ENCODE results near the gene RARRES1.

Gene RARRES1

DNA sequence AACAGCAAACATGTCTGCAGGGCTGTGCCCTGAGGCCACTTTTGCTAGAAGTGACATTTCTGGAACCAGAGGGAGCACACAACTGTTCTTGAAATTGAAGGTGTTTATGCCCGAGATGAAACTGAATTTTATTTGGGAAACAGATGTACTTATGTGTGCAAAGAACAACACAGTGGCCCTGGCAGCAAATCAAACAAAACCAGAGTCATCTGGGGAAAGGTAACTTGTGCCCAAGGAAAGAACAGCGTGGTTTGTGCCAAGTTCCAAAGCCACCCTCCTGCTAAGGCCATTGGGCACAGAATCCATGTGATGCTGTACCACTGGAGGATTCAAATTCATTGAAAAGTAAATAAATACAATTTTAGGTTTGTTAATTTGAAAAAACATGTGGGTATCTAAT is 31.2 kb upstream of the RARRES1 start:
- no peak for DNase-seq

DNA sequence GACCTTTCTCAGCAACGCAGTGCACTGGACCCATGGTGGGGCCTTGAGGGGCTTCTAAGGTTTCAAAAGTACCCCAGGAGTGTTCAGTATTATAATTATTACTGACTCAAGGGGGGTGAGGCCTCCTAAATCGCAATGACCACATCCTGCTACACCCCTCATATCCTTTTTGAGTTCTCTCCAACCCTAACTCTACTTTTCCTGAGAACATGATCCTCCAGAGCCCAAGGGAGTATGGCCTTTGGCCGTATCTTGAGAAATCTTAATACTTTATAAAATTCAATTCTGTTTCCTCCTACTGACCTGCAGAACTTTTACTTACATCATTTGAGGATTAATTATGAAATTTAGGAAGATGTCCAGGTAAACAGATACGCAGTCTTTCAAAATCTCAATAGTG is 30.4 kb upstream of the RARRES1 start:
- no peak for DNase-seq

DNA sequence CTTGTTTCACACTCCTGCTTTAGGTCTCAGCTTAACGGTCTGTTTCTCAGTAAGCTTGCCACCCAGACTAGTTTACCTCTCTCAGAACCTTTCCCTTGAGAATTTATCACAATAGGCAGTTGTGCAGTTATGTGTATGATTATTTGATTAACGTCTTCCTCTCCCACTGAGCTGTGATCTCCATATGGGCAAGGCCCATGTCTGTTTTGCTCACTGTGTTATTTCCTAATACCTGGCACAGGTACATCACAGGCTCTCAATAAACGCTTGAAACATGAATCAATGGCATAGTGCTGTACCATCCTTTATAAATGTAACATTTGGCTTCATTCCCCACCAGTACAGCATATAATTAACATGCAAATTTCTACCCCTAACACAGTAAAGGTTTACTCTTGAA is 29.1 kb upstream of the RARRES1 start:
- no peak for DNase-seq

DNA sequence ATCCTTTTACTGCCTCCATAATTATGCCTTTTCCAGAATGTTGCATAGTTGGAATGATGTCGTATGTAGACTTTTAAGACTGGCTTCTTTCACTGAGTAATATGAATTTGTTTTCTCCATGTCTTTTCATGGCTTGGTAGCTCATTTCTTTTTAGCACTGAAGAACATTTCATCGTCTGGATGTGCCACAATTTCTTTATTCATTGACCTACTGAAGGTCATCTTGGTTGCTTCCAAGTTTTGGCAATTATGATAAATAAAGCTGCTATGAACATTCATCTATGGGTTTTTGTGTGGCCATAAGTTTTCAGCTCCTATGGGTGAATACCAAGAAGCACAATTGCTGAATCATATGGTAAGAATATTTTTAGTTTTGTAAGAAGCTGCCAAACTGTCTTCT is 23.2 kb upstream of the RARRES1 start:
- no peak for DNase-seq

DNA sequence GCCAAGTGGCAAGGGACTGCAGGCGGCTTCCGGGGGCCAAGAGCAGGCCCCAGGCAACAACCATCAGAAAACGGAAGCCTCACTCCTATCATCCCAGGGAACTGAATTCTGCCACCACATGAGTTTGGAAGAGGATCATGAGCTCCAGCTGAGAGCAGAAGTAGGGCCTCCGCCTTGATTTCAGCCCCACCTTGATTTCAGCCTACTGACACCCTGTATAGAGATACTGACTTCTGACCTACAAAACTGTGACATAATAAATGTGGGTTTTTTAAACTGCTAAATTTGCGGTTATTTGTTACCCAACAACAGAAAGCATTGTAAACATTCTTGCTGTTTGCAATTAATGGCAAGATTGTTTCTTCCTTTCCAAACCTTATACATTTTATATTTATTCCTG is 21.6 kb upstream of the RARRES1 start:
- no peak for DNase-seq

DNA sequence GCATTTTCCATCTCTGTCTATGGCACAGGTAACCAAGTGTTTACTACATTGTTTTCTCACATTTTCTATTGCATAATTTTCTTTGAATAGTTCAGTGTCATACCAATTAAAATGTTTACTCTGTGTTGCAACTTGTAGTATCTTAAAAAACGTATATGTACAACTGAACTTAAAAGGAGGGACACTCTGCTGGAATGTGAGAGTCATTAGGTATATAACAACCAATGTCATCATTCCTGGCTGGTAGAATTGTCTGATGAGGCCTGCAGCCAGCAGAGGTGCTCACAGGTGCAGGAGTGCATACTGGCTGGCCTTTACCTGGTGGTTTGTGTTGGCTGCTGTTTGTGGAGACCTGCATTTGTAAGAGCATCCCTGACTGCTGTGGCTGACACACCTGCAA is 19.1 kb upstream of the RARRES1 start:
- DNase-seq: no peak

DNA sequence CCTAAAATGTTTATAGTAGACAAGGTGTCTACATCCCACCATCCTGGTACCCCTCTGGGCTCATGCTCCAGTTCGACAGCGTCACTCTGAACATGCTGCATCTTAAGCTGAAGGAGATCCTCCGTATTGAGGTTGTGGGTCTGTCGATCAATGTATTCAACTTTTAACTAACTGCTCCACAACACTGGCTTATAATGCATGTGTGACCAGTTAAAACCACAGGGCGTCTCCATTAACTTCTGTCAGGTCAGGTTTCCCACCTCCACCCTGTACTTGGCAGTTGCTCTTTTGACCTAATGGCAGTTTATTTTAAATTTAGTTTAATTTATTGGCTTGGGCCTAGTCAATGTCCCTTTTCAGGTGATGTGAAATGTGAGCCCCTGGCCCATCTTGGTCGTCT is 17.8 kb upstream of the RARRES1 start:
- DNase-seq: no peak

DNA sequence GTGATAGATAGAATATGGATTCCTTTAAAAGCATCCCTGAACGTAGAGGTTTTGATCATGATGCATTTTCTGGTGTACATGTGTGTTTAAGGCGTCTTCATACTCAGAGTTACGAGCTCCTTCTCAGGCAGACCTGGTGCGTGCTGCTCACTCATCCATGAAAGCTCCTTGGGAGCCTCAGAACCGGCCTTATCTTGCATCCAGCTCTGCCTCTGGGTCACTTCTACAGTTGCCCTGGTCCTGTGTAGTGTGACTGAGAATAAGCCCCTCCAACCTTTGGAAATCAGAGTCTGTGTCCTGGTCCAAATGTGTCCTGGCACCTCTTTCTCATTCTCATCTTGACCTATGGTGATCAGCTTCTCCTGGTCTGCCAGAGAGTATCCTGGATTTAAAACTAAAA is 17.3 kb upstream of the RARRES1 start:
- no peak for DNase-seq

DNA sequence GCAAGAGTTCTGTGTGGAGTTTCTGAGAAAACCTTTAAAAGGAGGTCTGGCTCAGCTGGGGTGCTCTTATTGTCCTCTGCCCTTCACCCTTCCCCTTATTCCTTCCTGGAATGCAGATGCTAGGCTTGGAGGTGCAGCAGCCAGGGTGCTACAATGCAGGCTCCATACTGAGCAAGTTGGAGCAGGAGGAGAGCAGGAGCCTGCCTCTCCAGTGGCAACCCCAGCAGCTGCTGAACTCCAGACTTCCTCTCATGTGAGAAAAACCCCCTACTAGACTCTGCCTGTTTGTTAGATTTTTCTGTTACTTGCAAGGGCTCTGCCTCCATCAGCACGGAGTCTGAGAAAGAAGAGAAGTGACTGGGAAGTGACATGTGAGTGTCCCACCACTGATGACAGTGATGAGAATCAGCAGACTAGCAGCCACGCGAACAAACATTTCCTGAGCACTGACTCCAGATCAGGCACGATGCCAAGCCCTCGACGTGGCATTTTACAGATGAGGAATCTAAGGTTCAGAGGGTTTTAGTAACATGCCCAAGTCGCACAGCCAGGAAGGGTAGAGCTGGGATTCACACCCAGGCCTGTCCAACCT is 16.1 kb upstream of the RARRES1 start:
- peak; percentile 52 for DNase-seq

DNA sequence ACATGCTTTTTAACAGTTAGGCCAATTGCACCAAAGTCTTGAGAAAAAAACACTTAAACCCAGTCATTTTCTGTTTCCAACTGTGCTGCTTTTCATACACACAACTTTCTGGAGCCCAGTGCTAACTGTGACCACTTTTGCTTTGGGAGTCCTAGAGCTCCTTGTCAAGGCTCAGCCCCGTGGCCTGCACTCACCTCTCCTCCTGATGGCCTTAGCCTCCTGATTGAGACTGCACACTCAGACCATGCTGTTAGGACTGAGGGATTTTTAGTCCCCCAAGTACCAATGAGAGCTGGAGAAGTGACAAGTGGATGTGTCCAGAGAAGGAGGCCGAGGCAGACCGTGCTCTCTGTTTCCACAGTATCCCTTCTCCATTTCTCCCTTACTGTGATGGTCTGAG is 15.2 kb upstream of the RARRES1 start:
- no peak for DNase-seq

DNA sequence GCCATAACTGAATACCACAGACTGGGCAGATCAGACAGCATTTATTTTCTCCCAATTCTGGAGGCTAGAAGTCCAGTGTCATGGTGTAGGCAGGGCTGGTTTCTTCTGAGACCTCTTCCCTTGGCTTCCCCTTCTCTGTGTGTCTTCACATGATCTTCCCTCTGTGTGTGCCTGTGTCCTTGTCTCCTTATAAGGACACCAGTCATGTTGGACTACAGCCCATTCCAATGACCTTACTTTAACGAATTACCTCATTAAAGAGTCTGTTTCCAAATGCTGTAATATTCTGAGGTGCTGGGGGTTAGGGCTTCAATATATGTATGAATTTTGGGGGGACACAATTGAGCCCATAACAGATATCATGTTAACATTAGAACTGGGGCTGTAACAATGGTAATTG is 13.3 kb upstream of the RARRES1 start:
- DNase-seq: no peak

DNA sequence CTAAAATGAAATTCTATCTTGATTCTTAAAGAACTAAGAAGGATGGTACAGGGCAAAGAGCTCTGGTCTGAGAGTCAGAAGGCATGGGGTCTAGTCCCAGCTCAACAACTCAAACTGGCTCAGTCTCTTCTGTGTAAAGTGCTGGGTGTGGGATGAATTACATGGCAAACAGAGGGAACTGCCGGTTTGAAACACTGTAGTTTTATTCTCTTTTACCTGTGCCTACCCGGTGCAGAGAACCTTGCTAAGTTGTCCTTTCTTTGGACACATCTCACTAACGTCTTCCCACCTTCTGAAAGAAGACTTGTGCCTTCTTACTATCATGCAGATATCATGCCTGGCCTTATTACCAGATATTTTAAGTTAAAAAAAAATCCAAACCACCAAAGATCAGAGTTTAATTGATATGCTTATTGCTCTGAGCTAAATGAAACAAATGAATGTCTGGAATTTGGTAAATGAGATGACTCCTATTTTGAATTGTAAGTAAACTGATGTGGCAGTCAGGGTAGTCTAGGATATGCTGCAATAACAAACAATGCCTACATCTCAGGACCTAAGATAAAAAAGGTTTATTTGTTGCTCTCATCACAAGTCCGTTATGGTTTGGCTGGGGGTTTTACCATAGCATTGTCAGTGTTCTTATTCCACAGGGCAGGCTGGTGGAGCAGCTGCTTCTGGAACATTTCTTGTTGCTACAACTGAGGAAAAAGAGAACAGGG is 12.5 kb upstream of the RARRES1 start:
- no peak for DNase-seq

DNA sequence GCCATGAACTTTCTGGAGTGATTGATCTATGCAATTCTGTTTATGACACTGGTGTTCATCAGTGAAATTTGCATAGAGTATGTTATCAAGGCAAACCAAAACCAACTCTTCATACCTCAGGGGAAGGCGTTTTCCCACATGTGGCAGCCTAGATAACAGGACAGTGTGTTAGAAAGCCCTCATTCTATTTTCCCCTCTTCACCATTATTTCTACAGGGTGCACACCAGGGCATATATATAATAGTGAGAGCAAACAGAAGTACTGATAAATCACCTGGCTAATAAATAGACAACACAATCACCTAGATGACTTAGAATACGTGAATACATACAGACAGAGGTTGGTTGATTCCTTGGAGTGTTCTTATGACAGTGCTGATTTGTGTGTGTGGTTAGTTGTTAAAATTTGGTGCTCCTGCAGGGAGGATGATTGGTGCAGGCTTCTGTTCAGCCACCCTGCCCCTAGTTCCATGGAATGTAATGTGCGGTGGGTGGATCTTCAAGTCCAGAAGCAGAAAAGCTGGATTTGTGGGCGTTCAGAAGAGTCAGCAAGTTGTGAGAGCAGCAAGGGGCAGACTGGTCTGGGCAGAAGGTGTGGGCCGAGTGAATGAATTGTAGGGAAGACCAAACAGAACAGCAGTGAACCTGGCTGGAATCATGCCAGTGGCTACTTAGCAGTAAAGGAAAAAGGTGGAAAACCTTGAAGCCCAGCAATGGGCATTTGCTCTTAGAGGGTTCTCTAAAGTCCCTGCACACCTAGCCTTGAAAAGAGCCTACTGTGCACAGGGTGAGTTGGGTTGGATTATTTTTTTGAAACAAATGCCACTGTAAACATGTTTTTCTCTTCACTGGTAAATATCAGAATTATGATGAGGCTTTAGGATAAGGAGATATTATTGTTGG is 11.7 kb upstream of the RARRES1 start:
- DNase-seq: no peak

DNA sequence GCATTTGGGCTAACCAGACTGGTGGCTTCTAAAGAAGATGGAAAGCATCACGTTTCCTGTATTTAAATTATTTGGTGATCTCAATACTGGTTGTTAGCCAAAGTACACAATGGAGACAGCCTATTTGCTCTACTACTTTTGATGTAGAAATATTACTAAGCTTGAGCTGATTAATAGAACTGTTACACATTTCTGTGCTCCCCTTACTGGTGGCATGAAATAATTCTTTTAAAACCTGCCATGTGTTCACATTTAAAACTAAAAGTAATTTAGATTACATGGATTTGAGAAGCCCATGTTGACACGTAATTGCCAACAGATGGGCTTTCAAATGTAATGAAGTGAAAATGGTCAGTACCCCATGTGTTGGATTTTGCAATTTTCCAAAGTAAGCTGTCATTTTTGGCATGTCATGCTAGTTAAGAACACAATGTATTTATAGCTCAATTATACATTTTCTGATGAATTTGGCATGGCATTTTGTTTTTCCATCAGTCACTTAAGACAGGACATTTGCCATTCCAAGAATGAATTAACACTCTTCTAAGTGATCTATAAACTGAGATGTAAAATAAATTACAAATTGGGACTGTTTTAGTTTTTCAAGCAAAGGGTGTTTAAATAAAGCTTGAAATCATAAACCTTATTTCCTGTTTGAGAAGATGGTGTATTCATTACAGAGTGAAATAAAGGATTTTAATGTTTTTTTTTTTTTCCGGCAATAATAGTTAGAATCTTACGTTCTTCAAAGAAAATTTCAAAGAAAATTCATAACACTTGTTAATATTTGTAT is 10.8 kb upstream of the RARRES1 start:
- DNase-seq: peak; percentile 87

DNA sequence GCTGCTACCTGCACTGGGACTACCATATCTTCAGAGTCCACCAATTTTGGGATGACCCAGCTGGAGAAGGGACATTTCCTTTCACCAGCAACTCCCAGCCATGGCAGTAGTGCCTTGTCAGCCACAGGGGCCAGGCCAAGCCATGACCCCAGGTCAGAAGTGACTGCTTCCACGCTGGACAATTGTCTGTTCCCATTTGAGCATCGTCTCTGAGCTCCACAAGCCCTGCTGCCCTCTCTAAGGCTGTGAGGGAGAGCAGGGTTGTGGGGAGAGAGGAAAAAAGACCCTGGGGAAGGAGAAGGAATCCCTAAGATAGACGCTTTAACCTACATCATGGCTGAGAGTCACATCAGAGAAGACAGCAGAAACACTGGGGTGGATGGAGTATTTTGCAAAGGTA is 7.4 kb upstream of the RARRES1 start:
- no peak for DNase-seq

DNA sequence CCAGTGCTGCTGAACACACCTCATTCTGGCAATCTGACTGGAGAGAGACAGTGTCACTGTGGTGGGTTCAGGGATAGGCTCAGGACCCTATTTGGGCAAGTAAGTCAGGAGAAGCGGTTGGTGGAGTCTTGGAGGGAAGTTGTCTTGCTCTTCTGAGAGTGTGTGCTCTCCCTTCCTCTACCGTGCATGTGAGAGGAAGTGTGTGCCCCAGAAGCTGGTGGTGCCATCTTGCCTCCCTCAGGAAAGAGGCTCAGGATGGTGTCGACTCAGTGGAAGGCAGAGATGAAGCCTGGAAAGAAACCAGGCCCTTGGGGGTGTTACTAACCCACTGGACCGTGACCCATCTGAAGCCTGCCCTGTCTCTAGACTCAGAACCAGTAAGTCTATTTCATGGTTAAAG is 6.8 kb upstream of the RARRES1 start:
- no peak for DNase-seq

DNA sequence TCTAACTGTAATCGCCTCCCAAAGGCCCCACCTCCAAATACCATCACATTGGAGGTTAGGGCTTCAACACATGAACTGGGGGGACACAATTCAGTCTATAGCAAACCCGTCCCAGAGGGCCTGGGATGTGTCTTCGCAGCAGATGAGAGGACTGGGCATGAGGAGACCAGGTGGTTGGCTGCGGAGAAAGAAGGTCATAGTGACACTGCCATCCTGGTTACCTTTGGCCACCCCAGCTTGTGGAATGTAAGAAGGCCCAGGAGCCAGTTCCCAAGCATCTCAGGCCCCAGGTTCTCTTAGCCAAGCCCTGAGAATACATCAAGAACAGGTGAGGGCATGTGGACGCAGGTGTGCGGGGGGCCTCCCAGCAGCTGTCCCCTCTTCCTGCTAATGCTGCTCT is 6.4 kb upstream of the RARRES1 start:
- no peak for DNase-seq

DNA sequence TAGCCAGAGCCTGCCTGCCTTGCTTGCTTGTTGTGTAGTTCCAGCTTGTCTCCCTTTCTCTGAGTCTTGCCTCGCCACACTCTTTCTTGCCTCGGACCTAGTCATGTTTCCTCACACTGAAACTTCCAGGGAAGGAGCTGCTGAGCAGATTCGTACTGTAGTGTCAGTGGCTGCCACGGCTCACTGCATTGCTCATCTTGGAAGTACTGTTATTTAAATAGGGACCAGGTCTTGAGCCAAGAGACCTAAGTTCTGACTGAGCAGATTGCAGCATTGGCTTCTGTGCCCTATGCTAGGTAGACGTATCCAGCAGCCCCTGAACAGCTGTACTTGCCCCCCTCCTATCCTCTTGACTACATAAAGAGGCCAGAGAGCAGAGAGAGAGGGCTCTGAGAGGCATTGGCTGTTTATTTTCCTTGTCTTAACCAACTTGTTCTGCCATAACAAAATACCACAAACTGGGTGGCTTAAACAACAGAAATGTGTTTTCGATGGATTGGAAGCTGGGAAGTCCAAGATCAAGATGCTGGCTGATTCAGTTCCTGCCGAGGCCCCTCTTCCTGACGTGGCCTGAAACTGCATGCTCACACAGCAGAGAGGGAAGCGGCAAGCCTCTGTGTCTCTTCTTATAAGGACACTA is 5.8 kb upstream of the RARRES1 start:
- no peak for DNase-seq

DNA sequence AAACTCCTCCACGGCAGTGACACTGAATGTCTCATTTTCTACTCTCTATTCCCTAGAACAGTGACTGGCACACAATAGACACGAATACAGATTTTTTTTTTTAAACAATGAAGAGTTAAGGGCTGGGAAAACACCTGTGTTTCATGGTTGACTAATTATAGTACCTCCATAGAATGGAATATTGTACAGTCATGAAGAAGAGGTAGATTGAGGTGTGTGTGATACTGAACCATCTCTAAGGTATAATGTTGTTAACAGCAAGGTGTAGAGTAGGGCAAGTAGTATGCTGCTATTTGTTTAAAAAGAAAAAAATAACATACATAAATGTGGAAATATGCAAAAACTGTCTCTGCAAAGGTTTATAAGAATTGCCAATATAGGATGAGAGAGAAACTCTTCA is 5.2 kb upstream of the RARRES1 start:
- DNase-seq: no peak

DNA sequence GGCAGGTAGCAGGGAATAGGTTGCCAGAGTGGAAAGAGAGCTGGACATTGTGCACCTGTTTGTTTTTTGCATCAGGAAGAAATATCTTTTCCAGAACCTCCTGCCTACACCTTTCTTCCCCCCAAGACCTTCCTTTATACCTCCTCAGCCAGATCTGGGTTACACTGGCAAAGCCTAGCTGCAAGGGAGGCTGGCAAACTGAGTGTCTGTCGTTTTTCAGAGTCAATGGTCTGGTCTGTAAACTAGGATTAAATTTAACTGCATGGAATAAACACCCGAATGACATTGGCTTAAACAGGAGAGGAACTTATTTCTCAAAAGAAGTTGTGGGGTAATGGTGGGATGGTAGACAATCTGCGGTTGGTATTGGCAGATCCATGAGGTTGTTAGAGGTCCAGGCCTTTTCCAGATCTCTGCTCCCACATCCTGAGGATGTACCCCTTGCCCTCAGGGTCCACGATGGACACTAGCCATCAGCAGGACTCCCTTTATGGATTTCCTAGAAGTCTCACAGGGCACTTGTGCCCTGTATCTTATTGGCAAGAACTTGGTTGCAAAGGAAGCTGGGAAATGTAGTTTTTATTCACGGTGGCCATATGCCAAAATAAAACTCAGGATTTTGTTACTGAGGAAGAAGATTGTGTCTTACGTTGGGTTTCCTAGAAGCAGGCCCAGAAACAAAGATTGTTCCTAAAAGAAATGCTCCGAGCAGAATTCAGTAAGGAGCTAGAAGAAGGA is 3.2 kb upstream of the RARRES1 start:
- DNase-seq: no peak

DNA sequence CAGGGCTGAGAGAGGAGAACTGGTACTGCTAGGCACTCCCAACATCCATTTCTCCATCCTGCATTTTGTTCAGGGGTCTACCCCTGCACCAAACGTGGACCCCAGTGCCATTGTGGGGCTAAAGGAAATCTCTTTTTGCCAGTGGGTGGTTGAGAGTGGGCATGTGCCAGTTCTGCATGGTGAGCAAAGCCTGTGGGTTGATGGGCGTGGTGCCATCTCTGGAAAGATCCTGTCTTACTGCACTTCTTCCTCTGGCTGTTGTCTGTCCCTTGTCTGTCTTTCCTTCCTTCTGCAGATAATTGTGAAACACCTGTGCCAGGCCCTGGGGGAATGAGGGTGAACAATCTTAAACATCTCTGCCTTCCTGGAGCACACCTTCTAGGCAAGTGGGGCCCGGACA is 1.4 kb upstream of the RARRES1 start:
- no peak for DNase-seq

DNA sequence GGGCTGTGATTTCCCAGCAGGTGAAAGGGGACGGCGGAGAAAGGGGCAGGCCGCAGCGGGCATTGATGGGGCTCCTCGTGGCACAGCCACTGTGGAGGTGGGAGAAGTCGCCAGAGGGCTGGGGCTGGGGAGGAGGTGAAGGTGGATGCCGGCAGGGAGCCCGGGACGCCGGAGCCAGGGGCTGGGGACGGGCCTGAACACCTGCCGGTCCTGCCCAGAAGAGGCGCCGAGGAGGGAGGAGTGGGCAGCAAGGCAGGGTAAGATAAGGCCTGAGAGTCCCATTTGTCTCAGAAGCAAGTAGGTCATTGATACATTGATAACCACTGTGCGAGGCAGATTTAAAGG is 571 bp upstream of the RARRES1 start:
- no peak for DNase-seq
